CD4-positive, alpha-beta T cell (primary cell): ENCODE results near the gene RDH14. TPM values are rescaled to one million over a fixed set of nuclear protein-coding genes. Genes with fewer than 3 reads are reported as not detected.

Experiments
- ATAC-seq: fragments of 200-7000 bp; cut with Tn5 transposase; one replicate; pipeline ENCODE4 v1.10.0; 2022; ENCODE audit warnings: mild to moderate bottlenecking; ENCODE audit not compliant: poor library complexity
- CTCF ChIA-PET: fragments of 350-600 bp; sonication (Branson Sonifier 250); formaldehyde crosslinking; loops from one replicate; lab custom pipeline; 2021; ENCODE audit warnings: antibody characterized with exemption, inconsistent platforms; lab: Charles Lee
- POLR2A ChIA-PET: fragments of 350-600 bp; sonication (Branson Sonifier 250); formaldehyde crosslinking; loops from one replicate; lab custom pipeline; 2021; ENCODE audit warnings: antibody characterized with exemption, inconsistent platforms; lab: Charles Lee
- DNase-seq, 14 experiments: peaks; one replicate each; pipeline ENCODE4 v3.0.0-alpha.2; 2013 to 2020; ENCODE audit warnings: mixed read lengths in 2 of 14
- H3K27ac ChIP-seq, 2 donors: one replicate each; pipeline versions ENCODE4 v1.5.1 to v1.7.0; 2013; ENCODE audit warnings: low read length in 2 of 2, low read depth in 1 of 2, mild to moderate bottlenecking in 1 of 2
- H3K27me3 ChIP-seq, 2 experiments: 1 replicate in 1 of 2; 2 replicates in 1 of 2; pipeline versions ENCODE4 v1.6.1 to v1.7.0; 2013; ENCODE audit warnings: low read length in 2 of 2, control low read depth in 1 of 2, mild to moderate bottlenecking in 1 of 2, moderate library complexity in 1 of 2; ENCODE audit not compliant: insufficient read depth in 2 of 2, control insufficient read depth in 1 of 2
- H3K36me3 ChIP-seq: one replicate; pipeline ENCODE4 v1.6.1; 2013; ENCODE audit warnings: low read length, control low read depth; ENCODE audit not compliant: insufficient read depth
- H3K4me1 ChIP-seq: one replicate; pipeline ENCODE4 v1.6.1; 2013; ENCODE audit warnings: low read length, control low read depth; ENCODE audit not compliant: insufficient read depth
- H3K4me3 ChIP-seq: one replicate; pipeline ENCODE4 v1.5.1; 2013; ENCODE audit warnings: mild to moderate bottlenecking, low read length, moderate library complexity
- H3K9me3 ChIP-seq, 2 experiments: 1 replicate in 1 of 2; 2 replicates in 1 of 2; pipeline versions ENCODE4 v1.6.1 to v1.7.0; 2013; ENCODE audit warnings: low read length in 2 of 2, mild to moderate bottlenecking in 2 of 2, control low read depth in 1 of 2, moderate library complexity in 1 of 2; ENCODE audit not compliant: control insufficient read depth in 1 of 2, insufficient read depth in 1 of 2
- H3K27ac Mint-ChIP-seq: one replicate; pipeline ENCODE4 v1.8.0; 2020; ENCODE audit warnings: mixed read lengths
- H3K27me3 Mint-ChIP-seq: one replicate; pipeline ENCODE4 v1.8.0; 2021; ENCODE audit warnings: mixed read lengths
- H3K36me3 Mint-ChIP-seq: one replicate; pipeline ENCODE4 v1.8.0; 2021; ENCODE audit warnings: low read depth, mixed read lengths
- H3K4me1 Mint-ChIP-seq: one replicate; pipeline ENCODE4 v1.8.0; 2021; ENCODE audit warnings: low read depth, mixed read lengths
- H3K4me3 Mint-ChIP-seq: one replicate; pipeline ENCODE4 v1.8.0; 2020; ENCODE audit warnings: mild to moderate bottlenecking, mixed read lengths
- H3K9me3 Mint-ChIP-seq: one replicate; pipeline ENCODE4 v1.8.0; 2020; ENCODE audit warnings: mixed read lengths
- CTCF ChIP-seq: fragments of 200-600 bp; IDR thresholded peaks from one replicate; pipeline ENCODE4 v1.8.0; 2022; ENCODE audit warnings: antibody characterized with exemption, mild to moderate bottlenecking
- intact Hi-C, 2 experiments: fragments of 100-400 bp; cut with DNase I in 1 of 2; cut with micrococcal nuclease in 1 of 2; formaldehyde crosslinking; loops; one replicate each; pipeline versions ENCODE4 v1.15.1 to v1.9.0; 2023 to 2025; cut with DNase I, micrococcal nuclease
- polyA plus RNA-seq, 2 donors: library from polyadenylated mRNA; unstranded; fragments of 120-200 nt; gene quantifications; one replicate each; pipeline ENCODE4 v1.2.1, GENCODE V29; 2013
- total RNA-seq, 174 experiments: library from RNA in 2 of 174; stranded (reverse) in 2 of 174; gene quantifications; one replicate each; pipeline ENCODE4 v1.2.3 and lab custom pipeline; 2021 to 2026

The RDH14 gene, protein sequence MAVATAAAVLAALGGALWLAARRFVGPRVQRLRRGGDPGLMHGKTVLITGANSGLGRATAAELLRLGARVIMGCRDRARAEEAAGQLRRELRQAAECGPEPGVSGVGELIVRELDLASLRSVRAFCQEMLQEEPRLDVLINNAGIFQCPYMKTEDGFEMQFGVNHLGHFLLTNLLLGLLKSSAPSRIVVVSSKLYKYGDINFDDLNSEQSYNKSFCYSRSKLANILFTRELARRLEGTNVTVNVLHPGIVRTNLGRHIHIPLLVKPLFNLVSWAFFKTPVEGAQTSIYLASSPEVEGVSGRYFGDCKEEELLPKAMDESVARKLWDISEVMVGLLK
- total RNA-seq, result 10 to 100 TPM; 11.4 to 12.7 TPM
- polyA plus RNA-seq (2013, experiment 1 of 2), result 21.7 TPM
- 18.9 TPM for polyA plus RNA-seq (2013, experiment 2 of 2)
- 5.8 to 21.0 (median 14.9) reads per million in 172 experiments for total RNA-seq (lab: John Stamatoyannopoulos, UW)

GRCh38 chr2:18560031-18560796, at the start of gene RDH14:
Gene RDH14, minus strand, starts transcription at chr2:18560653. Its CDS starts 81 bp downstream, at chr2:18560572.
- peaks cover 57% of the 10 kb centered on the region for H3K4me1 Mint-ChIP-seq
- ChIA-PET POLR2A (interaction anchor here (0.8 to 2.9 kb wide), 13 partner anchors 10 to 1887 kb away, joined by 3 to 44 read pairs (median 6); partner anchors contain the start of genes LAPTM4A, RHOB, TTC32 and WDR35), CTCF (no interaction called here)
- no peaks in the 10 kb centered on the region for H3K27me3 Mint-ChIP-seq
- H3K36me3 ChIP-seq, result peaks cover 14% of the 10 kb centered on the region
- peak; percentile 84 to 95 (median 91) for DNase-seq
- peak within 1 kb of the TSS; percentile 93 for H3K27ac Mint-ChIP-seq
- intact Hi-C loops, result loop anchor here (1.0 to 10.0 kb wide), 7 partner anchors 787 to 1885 kb away; partner anchors contain the start of genes LAPTM4A (in 2 of the 2), RHOB (in 1 of the 2) and TTC32 (in 1 of the 2)
- peak within 1 kb of the TSS; percentile 79 to 88 for H3K27ac ChIP-seq
- peaks cover 4 to 11% of the 10 kb centered on the region in 2 experiments for H3K9me3 ChIP-seq
- H3K27me3 ChIP-seq, result no peaks in the 10 kb centered on the region
- H3K9me3 Mint-ChIP-seq, result peaks cover 3% of the 10 kb centered on the region
- H3K4me1 ChIP-seq, result peaks cover 13% of the 10 kb centered on the region
- peaks cover 63% of the 10 kb centered on the region for H3K36me3 Mint-ChIP-seq
- peak within 1 kb of the TSS; percentile 55 for H3K4me3 ChIP-seq
- ATAC-seq, result peak; percentile 89
- TF ChIP-seq CTCF, result no peak
- peak within 1 kb of the TSS; percentile 97 for H3K4me3 Mint-ChIP-seq

DNA sequence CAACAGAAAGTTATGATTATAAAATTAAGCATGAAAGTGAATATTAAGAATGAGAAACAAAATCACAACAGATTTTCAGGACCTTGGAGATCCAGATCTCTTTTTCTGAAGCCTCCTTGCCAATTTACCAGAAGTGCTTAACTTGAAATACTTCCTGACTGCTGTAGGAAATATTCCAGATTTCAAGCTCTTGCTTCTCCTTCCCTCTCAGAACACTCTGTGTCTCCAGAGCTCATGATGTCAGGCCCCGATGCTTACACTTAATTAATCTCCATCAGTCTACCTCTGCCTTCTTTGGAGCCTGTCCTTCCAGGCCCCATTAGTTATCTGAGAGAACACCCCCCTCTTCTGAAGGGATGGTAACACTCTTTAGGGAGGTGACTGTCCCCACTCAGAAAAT, 49.6 kb upstream of the RDH14 start:
- Mint-ChIP-seq H3K27me3 (no peaks in the 10 kb centered on the region), H3K4me3 (no peak overlapping the region), H3K36me3 (no peaks in the 10 kb centered on the region), H3K4me1 (no peaks in the 10 kb centered on the region), H3K27ac (no peak overlapping the region), H3K9me3 (no peaks in the 10 kb centered on the region)
- Histone ChIP-seq H3K27ac (no peak overlapping the region), H3K9me3 (no peaks in the 10 kb centered on the region), H3K4me3 (no peak overlapping the region), H3K27me3 (no peaks in the 10 kb centered on the region), H3K4me1 (no peaks in the 10 kb centered on the region), H3K36me3 (no peaks in the 10 kb centered on the region)
- ChIA-PET CTCF (no interaction called here), POLR2A (no interaction called here)
- intact Hi-C loops, result no loop called here
- DNase-seq, result no peak
- TF ChIP-seq CTCF, result no peak
- no peak for ATAC-seq

GRCh38 chr2:18605115-18605514, 44.7 kb upstream of the RDH14 start:
- no peak for DNase-seq
- no peaks in the 10 kb centered on the region for H3K4me1 Mint-ChIP-seq
- intact Hi-C loops, result no loop called here
- H3K27me3 ChIP-seq, result no peaks in the 10 kb centered on the region
- no peaks in the 10 kb centered on the region for H3K36me3 Mint-ChIP-seq
- H3K4me3 Mint-ChIP-seq, result no peak overlapping the region
- no peaks in the 10 kb centered on the region for H3K9me3 ChIP-seq
- POLR2A ChIA-PET, result no interaction called here
- ATAC-seq, result no peak
- H3K36me3 ChIP-seq, result no peaks in the 10 kb centered on the region
- H3K27me3 Mint-ChIP-seq, result no peaks in the 10 kb centered on the region
- CTCF ChIA-PET, result no interaction called here
- no peaks in the 10 kb centered on the region for H3K4me1 ChIP-seq
- no peak overlapping the region for H3K27ac ChIP-seq
- no peaks in the 10 kb centered on the region for H3K9me3 Mint-ChIP-seq
- no peak for TF ChIP-seq CTCF
- no peak overlapping the region for H3K27ac Mint-ChIP-seq
- H3K4me3 ChIP-seq, result no peak overlapping the region
